ENCODE data around the gene MRAS. TPM values are rescaled to one million over a fixed set of nuclear protein-coding genes. Genes with fewer than 3 reads are reported as not detected.

Gene MRAS
- total and polyA plus RNA-seq, 2 of the 13 experiments (the other 11 are each of a cell fraction or from before 2014, with no cell fraction given) = 8.8 to 36.2 TPM

GRCh38 chr3:138394686-138395085 lies 46.3 kb downstream of the MRAS start (continued):
- TF ChIP-seq ZBTB33 (CRISPR knock-in tag; IDR thresholded peaks at IDR 0.05) (no peak), HNF4A (CRISPR knock-in tag; IDR thresholded peaks at IDR 0.05) (no peak), HINFP (CRISPR knock-in tag; IDR thresholded peaks at IDR 0.05; ENCODE audit: low read depth) (no peak), CHD4 (IDR thresholded peaks at IDR 0.05; ENCODE audit: borderline replicate concordance, low read length) (no peak), ZFP82 (CRISPR knock-in tag; IDR thresholded peaks at IDR 0.05; ENCODE audit: borderline replicate concordance) (no peak), SATB2 (CRISPR knock-in tag; IDR thresholded peaks at IDR 0.05) (no peak), ZXDC (CRISPR knock-in tag; IDR thresholded peaks at IDR 0.05) (no peak), ZBTB10 (CRISPR knock-in tag; IDR thresholded peaks at IDR 0.05; ENCODE audit: borderline replicate concordance) (no peak), ZNF672 (CRISPR knock-in tag; IDR thresholded peaks at IDR 0.05) (no peak), ZNF143 (CRISPR knock-in tag; IDR thresholded peaks at IDR 0.05) (no peak), MAX (IDR thresholded peaks at IDR 0.05) (no peak), RERE (CRISPR knock-in tag; IDR thresholded peaks at IDR 0.05; ENCODE audit: low read depth) (no peak), U2AF2 (IDR thresholded peaks at IDR 0.05; ENCODE audit: low read depth, low read length) (no peak), JUN (CRISPR knock-in tag; IDR thresholded peaks at IDR 0.05) (no peak), BRCA1 (CRISPR knock-in tag; IDR thresholded peaks at IDR 0.05) (no peak)
